GM12875 (cell line): ENCODE results near the gene CPNE6.
A peak's percentile ranks its signal among the peaks of the same experiment; 100 is the strongest.

ENCODE experiments used
- H3K4me3 ChIP-seq: one replicate; pipeline ENCODE4 v1.5.1; 2011; ENCODE audit warnings: low read depth, low read length, control low read depth
- CTCF ChIP-seq: IDR thresholded peaks from 2 replicates; pipeline ENCODE4 v1.5.1; 2011; ENCODE audit warnings: low read depth, mild to moderate bottlenecking, control low read depth, inconsistent platforms, low read length, moderate library complexity, borderline replicate concordance; ENCODE audit not compliant: insufficient read depth

Gene CPNE6

GRCh38 chr14:24106672-24107271 is 35.4 kb downstream of the CPNE6 start:
- no peak overlapping the region for H3K4me3 ChIP-seq
- no peak for TF ChIP-seq CTCF

GRCh38 chr14:24108336-24108874 is 37.0 kb downstream of the CPNE6 start:
- H3K4me3 ChIP-seq: no peak overlapping the region
- no peak for TF ChIP-seq CTCF

- no peak overlapping the region for H3K4me3 ChIP-seq
- no peak for TF ChIP-seq CTCF
Observed at GRCh38 chr14:24110060-24110459, 38.7 kb downstream of the CPNE6 start.

GRCh38 chr14:24110523-24110922 is 39.2 kb downstream of the CPNE6 start:
- TF ChIP-seq CTCF: no peak
- H3K4me3 ChIP-seq: no peak overlapping the region

GRCh38 chr14:24113379-24113800 is 42.0 kb downstream of the CPNE6 start:
- H3K4me3 ChIP-seq: peak overlapping the region; percentile 56
- TF ChIP-seq CTCF: no peak

- no peak for TF ChIP-seq CTCF
Observed at GRCh38 chr14:24113801-24114531, 42.6 kb downstream of the CPNE6 start.

More at GRCh38 chr14:24113801-24114531, 42.6 kb downstream of the CPNE6 start:
- peak overlapping the region; percentile 56 for H3K4me3 ChIP-seq
